A673 (cell line): ENCODE measurements around the gene PPCDC. TPM values are rescaled to one million over a fixed set of nuclear protein-coding genes. Genes with fewer than 3 reads are reported as not detected.

ENCODE experiments used
- BruUV-seq: library from RNA; stranded (reverse); fragments of 400-500 nt; replicated peaks from 2 replicates; lab custom pipeline; 2021; lab: Mats Ljungman, UMichigan
- CTCF ChIA-PET: fragments of 300-600 bp; sonication (Branson Sonifier 250); formaldehyde crosslinking; loops from one replicate; lab custom pipeline; 2022; ENCODE audit warnings: antibody characterized with exemption; lab: Charles Lee
- POLR2A ChIA-PET: fragments of 300-600 bp; sonication (Branson Sonifier 250); formaldehyde crosslinking; loops from one replicate; lab custom pipeline; 2022; ENCODE audit warnings: antibody characterized with exemption; ENCODE audit not compliant: low non-redundant PET; lab: Charles Lee
- DNase-seq: peaks from one replicate; pipeline ENCODE4 v3.0.0-alpha.2; 2015; ENCODE audit warnings: low spot score
- H3K27ac ChIP-seq: fragments of 200-600 bp; sonication (generic); 2 replicates; pipeline ENCODE4 v1.5.1; 2016; ENCODE audit warnings: mixed run types, low read depth, mild to moderate bottlenecking, mixed read lengths, antibody characterized with exemption, low read length; ENCODE audit not compliant: poor library complexity, severe bottlenecking
- H3K27me3 ChIP-seq: fragments of 200-600 bp; sonication (generic); replicated peaks from 2 replicates; pipeline ENCODE4 v1.6.1; 2017; ENCODE audit warnings: mixed run types, low read depth, mild to moderate bottlenecking, mixed read lengths, antibody characterized with exemption, low read length; ENCODE audit not compliant: insufficient read depth, poor library complexity
- H3K36me3 ChIP-seq: fragments of 200-600 bp; sonication (generic); 2 replicates; pipeline ENCODE4 v1.6.1; 2016; ENCODE audit warnings: mixed run types, mild to moderate bottlenecking, mixed read lengths, antibody characterized with exemption, low read length; ENCODE audit not compliant: insufficient read depth, poor library complexity, severe bottlenecking
- H3K4me1 ChIP-seq: fragments of 200-600 bp; sonication (generic); 2 replicates; pipeline ENCODE4 v1.6.1; 2017; ENCODE audit warnings: mixed run types, mild to moderate bottlenecking, mixed read lengths, antibody characterized with exemption, low read length; ENCODE audit not compliant: insufficient read depth, poor library complexity, severe bottlenecking
- H3K4me3 ChIP-seq: fragments of 200-600 bp; sonication (generic); 2 replicates; pipeline ENCODE4 v1.5.1; 2016; ENCODE audit warnings: low read depth, mixed run types, mild to moderate bottlenecking, mixed read lengths, low read length; ENCODE audit not compliant: poor library complexity, severe bottlenecking
- H3K9me3 ChIP-seq: fragments of 200-600 bp; sonication (generic); 2 replicates; pipeline ENCODE4 v1.6.1; 2016; ENCODE audit warnings: mixed run types, low read depth, mild to moderate bottlenecking, mixed read lengths, antibody characterized with exemption, low read length; ENCODE audit not compliant: poor library complexity, severe bottlenecking
- CTCF ChIP-seq: fragments of 300-800, 200-600 bp; sonication (generic); conservative IDR thresholded peaks from 2 replicates; pipeline ENCODE4 v1.5.1; 2017; ENCODE audit warnings: low read depth, mild to moderate bottlenecking, antibody characterized with exemption, low read length, moderate library complexity, mixed read lengths
- EZH2 ChIP-seq: fragments of 200-600 bp; sonication (generic); IDR thresholded peaks from 2 replicates; pipeline ENCODE4 v1.6.1; 2017; ENCODE audit warnings: borderline replicate concordance, low read depth, mild to moderate bottlenecking, mixed read lengths, antibody characterized with exemption, low read length; ENCODE audit not compliant: poor library complexity, severe bottlenecking
- intact Hi-C: fragments of 100-400 bp; cut with micrococcal nuclease; formaldehyde crosslinking; loops from one replicate; pipeline ENCODE4 v1.10.0; 2022; ENCODE audit not compliant: unreplicated experiment
- total RNA-seq: library from RNA; stranded (reverse); gene quantifications from 2 replicates; pipeline ENCODE4 v1.2.3, GENCODE V29; 2021

The PPCDC gene
- total RNA-seq, 1 experiment from 2014 or later, result 13.3 TPM

DNA sequence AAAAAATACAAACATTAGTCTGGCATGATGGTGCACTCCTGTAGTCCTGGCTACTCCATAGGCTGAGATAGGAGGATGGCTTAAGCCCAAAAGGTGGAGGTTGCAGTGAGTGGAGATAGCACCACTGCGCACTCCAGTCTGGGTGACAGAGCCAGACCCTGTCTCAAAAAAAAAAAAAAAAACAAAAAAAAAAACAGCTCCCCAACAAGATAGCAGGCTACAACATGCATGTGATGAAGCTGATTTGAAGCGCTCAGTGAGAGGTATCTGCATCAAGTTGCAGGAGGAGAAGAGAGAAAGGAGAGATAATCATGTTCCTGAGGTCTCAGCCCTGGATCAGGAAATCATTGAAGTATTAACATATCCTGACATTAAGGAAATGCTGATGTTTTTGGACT, 608 bp upstream of the PPCDC start:
- no peaks in the 10 kb centered on the region for H3K9me3 ChIP-seq
- TF ChIP-seq EZH2 (no peak), CTCF (no peak)
- ChIA-PET CTCF (interaction anchor here (0.6 to 1.0 kb wide), 2 partner anchors 179 to 252 kb away, joined by 3 read pairs; partner anchors contain the start of gene C15orf39), POLR2A (interaction anchor here (0.7 kb wide), 1 partner anchor 8 kb away, joined by 3 read pairs; no protein-coding TSS in a partner anchor)
- peaks cover 14% of the 10 kb centered on the region for H3K4me1 ChIP-seq
- no peaks in the 10 kb centered on the region for H3K36me3 ChIP-seq
- no TSS peak for BruUV-seq
- no peak overlapping the region for H3K27ac ChIP-seq
- DNase-seq, result no peak
- H3K27me3 ChIP-seq, result no peaks in the 10 kb centered on the region
- intact Hi-C loops, result loop anchor here (10.0 kb wide), 1 partner anchor 642 kb away; no protein-coding TSS in a partner anchor
- no peak overlapping the region for H3K4me3 ChIP-seq

- H3K27ac ChIP-seq, result peak overlapping the region; percentile 95
- CTCF ChIA-PET, result interaction anchor here (1.0 kb wide), 1 partner anchor 253 kb away, joined by 3 read pairs; no protein-coding TSS in a partner anchor
Measured at GRCh38 chr15:75023872-75024636, 664 bp downstream of the PPCDC start.

GRCh38 chr15:75025107-75025506, 1.7 kb downstream of the PPCDC start:
- ChIA-PET CTCF (no interaction called here), POLR2A (no interaction called here)
- no peak for DNase-seq
- Histone ChIP-seq H3K4me3 (no peak overlapping the region), H3K27ac (peak overlapping the region; percentile 95), H3K27me3 (no peaks in the 10 kb centered on the region), H3K9me3 (no peaks in the 10 kb centered on the region), H3K4me1 (peaks cover 32% of the 10 kb centered on the region), H3K36me3 (no peaks in the 10 kb centered on the region)
- TF ChIP-seq CTCF (no peak), EZH2 (no peak)
- intact Hi-C loops, result loop anchor here (10.0 kb wide), 1 partner anchor 640 kb away; no protein-coding TSS in a partner anchor
- no TSS peak for BruUV-seq

More at GRCh38 chr15:75023872-75024636, 664 bp downstream of the PPCDC start:
- Histone ChIP-seq H3K4me3 (peak overlapping the region; percentile 79), H3K9me3 (no peaks in the 10 kb centered on the region), H3K27me3 (no peaks in the 10 kb centered on the region), H3K36me3 (no peaks in the 10 kb centered on the region), H3K4me1 (peaks cover 23% of the 10 kb centered on the region)
- intact Hi-C loops, result loop anchor here (10.0 kb wide), 1 partner anchor 641 kb away; no protein-coding TSS in a partner anchor
- TF ChIP-seq CTCF, result no peak
- TF ChIP-seq EZH2, result no peak
- BruUV-seq, result TSS peak; percentile 91
- DNase-seq, result peak; percentile 37
- POLR2A ChIA-PET, result no interaction called here
